Cardiac fibroblast (primary cell): Measurements from ENCODE around the gene CDC123.
A peak's percentile ranks its signal among the peaks of the same experiment; 100 is the strongest.
"Not testable (repeated sequence)": the region's sequence is repeated elsewhere in the genome, so short reads cannot be mapped to it uniquely, and the experiment has no call there.

Experiments used
- DNase-seq, 2 donors: peaks; one replicate each; pipeline versions ENCODE4 v3.0.0 to v3.0.0-alpha.2; 2010; ENCODE audit warnings: low read depth in 2 of 2
- H3K4me3 ChIP-seq, 2 donors: replicated peaks in 1 of 2; 1 replicate in 1 of 2; 2 replicates in 1 of 2; pipeline ENCODE4 v1.5.1; 2011; ENCODE audit warnings: low read depth in 2 of 2, low read length in 2 of 2, mild to moderate bottlenecking in 2 of 2, moderate library complexity in 1 of 2
- CTCF ChIP-seq: IDR thresholded peaks from one replicate; pipeline ENCODE4 v1.5.1; 2011; ENCODE audit warnings: low read depth, mild to moderate bottlenecking, low read length, inconsistent platforms

The CDC123 gene

GRCh38 chr10:12213621-12214020 lies 17.6 kb downstream of the CDC123 start:
- no peak for DNase-seq
- no peak overlapping the region for H3K4me3 ChIP-seq
- no peak for TF ChIP-seq CTCF

DNA sequence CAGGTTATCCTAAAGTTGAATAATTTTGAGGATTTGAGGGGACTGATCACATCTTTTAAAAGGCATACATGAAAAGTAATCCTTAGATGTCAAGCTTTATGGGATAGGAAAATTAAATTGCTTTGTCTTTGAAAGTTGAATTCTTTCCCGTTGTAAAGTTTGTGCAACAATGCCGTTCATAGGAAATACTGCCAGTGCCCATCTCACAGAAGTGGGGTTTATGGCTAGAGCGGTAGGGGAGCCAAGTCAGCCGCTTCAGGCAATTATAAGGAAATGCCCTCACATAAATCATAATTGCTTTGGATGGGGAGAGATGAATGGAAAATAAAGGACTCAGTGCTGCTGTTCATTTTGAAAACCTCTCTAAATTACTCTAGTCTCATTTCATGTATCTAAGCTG lies 18.1 kb downstream of the CDC123 start:
- no peak overlapping the region for H3K4me3 ChIP-seq
- DNase-seq = no peak
- TF ChIP-seq CTCF = no peak

- TF ChIP-seq CTCF = peak; percentile 62
- H3K4me3 ChIP-seq = no peak overlapping the region
- peak; percentile 73 to 74 for DNase-seq
Observed at GRCh38 chr10:12214763-12215218, 18.8 kb downstream of the CDC123 start.

DNA sequence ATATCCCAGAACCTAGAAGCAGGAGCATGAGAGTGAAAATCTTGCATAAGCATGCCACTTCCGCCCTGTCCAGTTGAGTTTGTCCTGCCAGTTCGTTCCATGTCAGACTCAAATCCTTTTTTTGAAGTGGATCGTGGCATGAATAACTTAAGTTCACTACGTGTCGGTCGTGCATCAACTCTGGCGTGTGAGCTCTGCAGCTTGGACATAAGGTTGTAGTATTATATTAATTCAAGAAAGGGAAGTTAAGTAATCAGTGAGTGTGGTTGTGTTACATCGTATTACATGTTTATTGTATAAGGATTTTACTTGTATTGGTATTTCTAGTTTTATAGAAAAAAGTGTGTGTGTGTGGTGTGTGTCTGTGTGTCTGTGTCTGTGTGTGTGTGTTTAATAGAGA lies 23.0 kb downstream of the CDC123 start:
- no peak for TF ChIP-seq CTCF
- no peak for DNase-seq
- H3K4me3 ChIP-seq = no peak overlapping the region

DNA sequence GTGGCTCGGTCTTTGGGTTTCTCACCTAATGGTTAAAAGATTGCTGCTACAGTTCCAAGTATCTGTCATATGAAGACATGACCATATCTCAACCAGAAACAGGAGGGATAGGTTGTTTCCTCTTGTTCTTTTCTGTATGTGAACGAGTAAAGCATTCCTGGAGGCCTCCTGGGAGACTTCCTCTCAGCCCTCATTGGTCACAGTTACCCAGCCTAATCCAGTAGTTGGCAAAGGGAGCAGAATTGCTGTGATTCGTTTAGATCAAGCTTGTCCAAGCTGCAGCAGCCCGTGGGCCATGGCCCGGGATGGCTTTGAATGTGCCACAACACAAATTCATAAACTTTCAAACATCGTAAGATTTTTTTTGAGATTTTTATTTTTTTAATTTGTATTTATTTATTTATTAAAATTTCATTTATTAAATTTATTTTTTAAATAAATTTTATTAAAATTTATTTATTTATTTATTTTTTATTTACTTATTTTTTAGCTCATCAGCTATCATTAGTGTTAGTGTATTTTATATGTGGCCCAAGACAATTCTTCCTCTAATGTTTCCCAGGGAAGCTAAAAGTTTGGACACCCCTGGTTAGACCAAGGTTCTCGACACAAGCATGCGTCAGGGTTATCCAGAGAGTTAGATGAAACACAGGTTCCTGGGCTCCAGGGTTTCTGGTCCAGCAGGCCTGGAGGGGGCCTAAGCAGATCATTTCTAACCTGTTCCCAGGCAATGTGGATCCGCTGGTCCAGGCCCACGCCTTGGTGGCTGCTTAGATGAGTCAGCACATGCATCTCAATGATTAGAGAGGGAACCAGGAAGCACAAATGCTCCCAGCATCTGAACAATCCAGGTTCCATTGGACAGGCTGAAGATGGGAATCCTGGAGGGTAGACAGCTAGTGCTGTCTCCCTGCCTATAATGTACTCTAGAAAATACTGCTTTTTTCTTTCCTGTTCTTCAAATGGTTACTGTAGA lies 25.6 kb downstream of the CDC123 start:
- DNase-seq = peak in 1 of 2 donors; percentile 59
- TF ChIP-seq CTCF = no peak
- H3K4me3 ChIP-seq = no peak overlapping the region

DNA sequence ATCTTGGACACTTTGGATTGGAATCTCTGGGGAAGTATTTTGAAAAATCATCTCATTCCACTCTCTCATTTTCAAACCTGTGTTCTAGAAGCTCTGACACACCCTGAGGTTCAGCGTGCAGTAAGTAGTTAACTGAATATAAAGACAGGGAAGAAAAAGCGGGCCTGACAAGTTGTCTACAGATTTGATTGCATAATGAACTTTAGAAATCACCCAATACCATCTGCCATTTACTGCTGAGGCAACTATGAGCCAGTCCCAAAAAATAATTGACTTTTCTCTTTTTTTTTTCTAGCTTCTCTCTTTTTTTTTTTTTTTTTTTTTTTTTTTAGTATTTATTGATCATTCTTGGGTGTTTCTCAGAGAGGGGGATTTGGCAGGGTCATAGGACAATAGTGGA lies 29.5 kb downstream of the CDC123 start:
- no peak overlapping the region for H3K4me3 ChIP-seq
- no peak for TF ChIP-seq CTCF
- DNase-seq = no peak

- H3K4me3 ChIP-seq, DNase-seq: not testable (repeated sequence)
Observed at GRCh38 chr10:12226438-12226837, 30.4 kb downstream of the CDC123 start.
